Measurements from ENCODE around the gene SMC1A.

GRCh38 chrX:53433651-53434639 is 11.5 kb upstream of the SMC1A start, which contains the start of gene HSD17B10:
- TF ChIP-seq POLR2A (IDR thresholded peaks at IDR 0.05) (no peak), CTCF (IDR thresholded peaks at IDR 0.05) (no peak)
